Dermis lymphatic vessel endothelial cell (primary cell): Measurements from ENCODE around the gene PNCK. TPM values are rescaled to one million over a fixed set of nuclear protein-coding genes. Genes with fewer than 3 reads are reported as not detected.

Source experiments
- total RNA-seq: library from RNA; depleted of rRNA; stranded (reverse); fragments of >200 nt; gene quantifications from 2 replicates; pipeline ENCODE4 v1.2.1, GENCODE V29; 2014

PNCK gene
- not detected in 2 replicates for total RNA-seq

DNA sequence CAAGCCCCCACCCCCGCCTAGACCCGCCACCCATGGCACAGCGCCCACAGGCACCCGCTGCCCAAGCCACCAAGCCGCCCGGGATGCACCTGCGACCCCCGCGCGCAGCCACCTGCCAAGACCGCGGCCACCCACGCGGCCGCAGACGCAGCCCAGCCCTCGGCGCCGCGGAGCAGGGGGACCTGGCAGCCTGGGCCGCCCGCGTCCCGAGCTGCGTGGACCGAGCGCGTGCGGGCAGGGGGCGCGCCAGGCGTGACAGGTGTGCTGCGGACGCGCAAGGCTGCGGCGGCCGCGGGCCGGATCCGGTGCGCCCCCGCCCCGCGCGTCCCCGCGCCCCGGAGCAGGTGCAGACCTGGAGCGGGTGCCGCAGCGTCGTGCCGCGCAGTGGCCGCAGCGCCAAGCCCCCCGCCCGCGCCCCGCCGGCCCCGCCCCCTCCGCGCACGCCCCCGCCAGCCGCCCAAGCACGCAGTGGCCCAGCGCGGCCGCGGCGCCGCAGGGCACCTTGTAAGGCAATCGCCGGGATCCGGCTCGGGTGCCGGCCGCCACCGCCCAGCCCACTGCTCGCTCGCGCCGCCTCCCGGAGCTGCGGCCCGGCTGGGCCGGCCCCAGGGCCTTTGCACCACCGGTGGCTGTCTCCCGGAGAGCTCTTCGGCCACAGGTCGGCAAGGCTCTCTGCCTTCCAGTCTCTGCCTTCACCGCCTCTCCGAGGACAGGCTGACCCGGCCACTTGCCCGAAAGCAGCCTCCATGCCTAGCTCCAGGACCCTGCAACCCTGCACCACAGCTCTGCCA, at the start of gene PNCK:
Gene PNCK (minus strand): TSS at position 386 of the 791 bp plus-strand sequence. CDS start 737 bp downstream, outside the sequence.

DNA sequence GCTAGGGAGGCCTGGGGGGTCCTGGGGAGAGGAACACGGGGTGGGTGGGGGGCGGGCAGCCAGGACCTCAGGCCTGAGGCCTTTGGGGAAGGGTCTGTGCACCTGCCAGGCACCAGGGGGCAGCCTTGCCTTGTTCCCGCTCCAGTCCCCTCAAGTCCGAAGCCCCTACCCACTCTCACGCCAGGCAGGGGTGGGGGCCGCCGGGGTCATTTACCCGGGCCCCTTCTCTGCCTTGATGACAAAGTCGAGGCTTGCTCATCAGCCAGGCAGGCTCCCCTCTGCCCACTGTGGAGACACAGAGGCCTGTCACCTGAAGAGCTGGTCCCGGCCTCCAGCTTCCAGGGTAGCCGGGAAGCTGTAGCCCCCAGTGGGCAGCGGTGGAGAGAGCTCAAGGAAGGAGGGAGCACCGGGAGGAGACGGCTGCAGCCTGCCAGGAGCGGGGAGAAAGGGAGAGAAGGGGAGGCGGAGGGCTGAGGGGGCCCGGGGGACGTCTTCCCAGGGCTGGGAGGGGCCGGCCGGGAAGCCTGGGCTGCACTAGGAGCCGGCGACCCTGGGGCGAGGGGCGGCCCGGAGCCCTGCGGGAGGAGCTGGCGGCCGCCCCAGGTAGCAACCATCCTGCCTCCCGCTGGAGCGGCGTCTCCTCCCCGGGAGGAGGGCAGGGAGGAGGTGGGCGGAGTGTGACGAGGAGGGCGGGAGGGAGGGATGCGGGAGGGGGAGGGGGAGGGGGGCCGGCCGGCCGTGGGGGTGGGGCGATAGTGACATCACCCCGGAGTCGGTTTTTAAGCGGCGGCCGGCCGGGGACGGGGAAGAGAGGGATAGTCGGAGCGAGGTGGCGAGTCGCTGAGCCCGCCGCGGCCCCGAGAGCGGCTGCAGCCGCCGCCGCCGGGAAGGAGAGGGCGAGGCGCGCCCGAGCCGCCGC, 13.8 kb upstream of the PNCK start, which contains the start of gene SLC6A8:
Gene SLC6A8 (plus strand): TSS at position 806 of the 919 bp plus-strand sequence. CDS start 649 bp downstream, outside the sequence.

DNA sequence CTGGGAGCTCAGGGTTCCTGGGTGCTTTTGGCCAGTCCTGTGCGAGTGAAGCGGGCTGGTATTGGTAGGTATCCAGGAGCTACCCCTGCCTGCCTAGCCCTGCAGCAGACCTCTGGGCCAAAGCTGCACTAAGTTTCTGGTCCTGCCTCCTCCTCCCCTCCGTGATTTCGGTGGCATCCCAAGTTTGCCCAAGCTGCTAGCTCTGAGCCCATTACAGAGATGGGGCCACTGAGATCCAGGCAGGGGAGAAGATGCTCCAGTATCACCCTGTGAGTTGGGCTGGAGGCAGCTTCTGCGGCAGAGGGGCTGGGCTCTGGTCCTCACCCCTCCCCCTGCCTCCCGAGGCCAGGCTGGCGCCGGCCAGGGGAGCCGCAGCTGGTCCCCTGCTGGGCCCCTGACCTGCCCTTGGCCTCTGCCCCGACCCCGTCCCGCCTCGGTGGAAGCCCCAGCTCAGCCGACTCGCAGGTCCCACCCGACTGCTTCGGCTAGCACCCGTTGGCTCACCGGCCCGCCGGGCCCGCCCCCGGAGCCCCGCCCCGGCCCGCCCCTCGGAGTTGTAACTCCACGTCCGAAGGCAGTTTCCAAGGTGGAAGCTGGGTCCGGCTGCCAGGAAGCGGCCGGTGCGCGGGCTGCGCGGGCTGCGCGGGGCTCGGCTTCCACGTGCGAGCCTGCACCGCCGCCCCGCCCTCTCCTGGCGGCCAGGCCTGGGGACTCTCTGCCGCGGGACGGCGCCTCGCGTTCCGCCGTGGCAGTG, 26.8 kb downstream of the PNCK start, which contains the start of gene DUSP9:
Gene DUSP9 (plus strand): TSS at position 584 of the 754 bp plus-strand sequence. CDS start 751 bp downstream, outside the sequence.

Other genes with a start within 250 kb of the PNCK start
- 1.0 and 4.7 TPM in 2 replicates for gene TREX2, start 227.8 kb downstream of the PNCK start, total RNA-seq
- 9.0 and 17.6 TPM in 2 replicates for gene HAUS7, start 203.2 kb downstream of the PNCK start, total RNA-seq
- gene BGN, start 178.8 kb downstream of the PNCK start, total RNA-seq = 11.2 and 22.4 TPM in 2 replicates
- gene ATP2B3, start 156.2 kb downstream of the PNCK start, total RNA-seq = under 0.01 TPM in 1 of 2 replicates, not detected in the other
- gene CCNQ, start 74.7 kb downstream of the PNCK start, total RNA-seq = 32.1 and 36.3 TPM in 2 replicates
- gene DUSP9, start 26.6 kb downstream of the PNCK start, total RNA-seq = 0.09 TPM in 1 of 2 replicates, not detected in the other
- gene SLC6A8, start 14.1 kb upstream of the PNCK start, total RNA-seq = 3.1 and 7.4 TPM in 2 replicates
- 362 and 467 TPM in 2 replicates for gene BCAP31, start 50.6 kb upstream of the PNCK start, total RNA-seq
- gene ABCD1, start 51.0 kb upstream of the PNCK start, total RNA-seq = 6.0 and 7.7 TPM in 2 replicates
- gene PLXNB3, start 90.4 kb upstream of the PNCK start, total RNA-seq = 2.4 and 3.1 TPM in 2 replicates
- 0.43 and 1.3 TPM in 2 replicates for gene SRPK3, start 107.2 kb upstream of the PNCK start, total RNA-seq
- gene IDH3G, start 120.6 kb upstream of the PNCK start, total RNA-seq = 34.8 and 39.1 TPM in 2 replicates
- 133 and 187 TPM in 2 replicates for gene SSR4, start 120.9 kb upstream of the PNCK start, total RNA-seq
- gene PDZD4, start 156.7 kb upstream of the PNCK start, total RNA-seq = 0.33 and 0.43 TPM in 2 replicates
- 0.26 and 1.1 TPM in 2 replicates for gene L1CAM, start 212.4 kb upstream of the PNCK start, total RNA-seq
- 2.1 and 3.5 TPM in 2 replicates for gene AVPR2, start 230.9 kb upstream of the PNCK start, total RNA-seq